HCT116 (cell line): Measurements from ENCODE around the gene UPF1. TPM values are rescaled to one million over a fixed set of nuclear protein-coding genes. Genes with fewer than 3 reads are reported as not detected.

Experiments used
- ATAC-seq: fragments of 200-7000 bp; cut with Tn5 transposase; 2 replicates; pipeline ENCODE4 v1.9.1; 2020; ENCODE audit warnings: mild to moderate bottlenecking, moderate library complexity
- BruUV-seq: library from RNA; stranded (reverse); fragments of 400-500 nt; replicated peaks from 2 replicates; lab custom pipeline; 2021; lab: Mats Ljungman, UMichigan
- CTCF ChIA-PET: fragments of 300-600 bp; sonication (Branson Sonifier 250); formaldehyde crosslinking; loops from one replicate; lab custom pipeline; 2021; ENCODE audit warnings: antibody characterized with exemption; lab: Charles Lee
- POLR2A ChIA-PET: fragments of 300-600, 350-600 bp; sonication (Branson Sonifier 250); formaldehyde crosslinking; loops from one replicate; lab custom pipeline; 2021; ENCODE audit warnings: antibody characterized with exemption; lab: Charles Lee
- RAD21 ChIA-PET, 2 experiments: fragments of 300-600 bp; sonication (Branson Sonifier 250); formaldehyde crosslinking; loops; one replicate each; lab custom pipeline; 2023; ENCODE audit warnings: low total read pairs in 2 of 2; ENCODE audit not compliant: uncharacterized antibody in 2 of 2, unreplicated experiment in 2 of 2, low non-redundant PET in 1 of 2; lab: Charles Lee
- DNase-seq: peaks from one replicate; pipeline ENCODE4 v3.0.0-alpha.2; 2010; ENCODE audit warnings: low read depth, low spot score
- H2AFZ ChIP-seq: fragments of 200-600 bp; shearing (Covaris generic), sonication (generic); 2 replicates; pipeline ENCODE4 v1.6.1; 2017; ENCODE audit warnings: low read depth, mixed run types, mixed read lengths, antibody characterized with exemption, low read length; ENCODE audit not compliant: poor library complexity, severe bottlenecking
- H3K27ac ChIP-seq: 2 replicates; pipeline ENCODE4 v1.5.1; 2012; ENCODE audit warnings: low read depth, low read length
- H3K27me3 ChIP-seq: fragments of 200-600 bp; sonication (generic); 2 replicates; pipeline ENCODE4 v1.6.1; 2016; ENCODE audit warnings: mixed run types, low read length, mixed read lengths; ENCODE audit not compliant: insufficient read depth
- H3K36me3 ChIP-seq, 2 experiments: fragments of 200-500 bp in 1 of 2; fragments of 200-600 bp in 1 of 2; sonication (Bioruptor generic) in 1 of 2; sonication (generic) in 1 of 2; 2 replicates each; pipeline versions ENCODE4 v1.5.1 to v1.6.1; 2014 to 2016; ENCODE audit warnings: low read length in 2 of 2, inconsistent platforms in 1 of 2, mixed read lengths in 1 of 2, mixed run types in 1 of 2; ENCODE audit not compliant: insufficient read depth in 2 of 2, control insufficient read depth in 1 of 2
- H3K4me1 ChIP-seq, 2 experiments: fragments of 200-600 bp in 1 of 2; sonication (generic) in 1 of 2; 2 replicates each; pipeline versions ENCODE4 v1.5.1 to v1.6.1; 2012 to 2017; ENCODE audit warnings: low read length in 2 of 2, inconsistent platforms in 1 of 2, mild to moderate bottlenecking in 1 of 2, mixed read lengths in 1 of 2, mixed run types in 1 of 2, moderate library complexity in 1 of 2; ENCODE audit not compliant: insufficient read depth in 2 of 2, control insufficient read depth in 1 of 2
- H3K4me2 ChIP-seq: fragments of 200-600 bp; sonication (generic); 2 replicates; pipeline ENCODE4 v1.6.1; 2017; ENCODE audit warnings: mixed run types, low read length, mixed read lengths
- H3K4me3 ChIP-seq, 2 experiments: fragments of 200-600 bp in 1 of 2; sonication (generic) in 1 of 2; replicated peaks in 1 of 2; 2 replicates each; pipeline ENCODE4 v1.5.1; 2011 to 2016; ENCODE audit warnings: low read length in 2 of 2, control low read depth in 1 of 2, low read depth in 1 of 2, mild to moderate bottlenecking in 1 of 2, mixed read lengths in 1 of 2, mixed run types in 1 of 2
- H3K79me2 ChIP-seq: fragments of 200-600 bp; sonication (generic); 2 replicates; pipeline ENCODE4 v1.6.1; 2017; ENCODE audit warnings: mild to moderate bottlenecking, mixed run types, low read length, moderate library complexity, mixed read lengths; ENCODE audit not compliant: insufficient read depth
- H3K9ac ChIP-seq: fragments of 200-600 bp; sonication (generic); 2 replicates; pipeline ENCODE4 v1.6.1; 2016; ENCODE audit warnings: low read length, mixed read lengths
- H3K9me2 ChIP-seq: fragments of 200-600 bp; sonication (generic), shearing (Covaris generic); 2 replicates; pipeline ENCODE4 v1.6.1; 2017; ENCODE audit warnings: mixed run types, mild to moderate bottlenecking, moderate library complexity; ENCODE audit not compliant: insufficient read depth
- H3K9me3 ChIP-seq, 2 experiments: fragments of 200-500 bp in 1 of 2; fragments of 200-600 bp in 1 of 2; sonication (Bioruptor generic) in 1 of 2; sonication (generic) in 1 of 2; 2 replicates each; pipeline ENCODE4 v1.6.1; 2014 to 2017; ENCODE audit warnings: low read length in 2 of 2, mixed read lengths in 2 of 2, inconsistent platforms in 1 of 2, low read depth in 1 of 2, mild to moderate bottlenecking in 1 of 2, mixed run types in 1 of 2, moderate library complexity in 1 of 2; ENCODE audit not compliant: control insufficient read depth in 1 of 2, insufficient read depth in 1 of 2
- H4K20me1 ChIP-seq: fragments of 200-600 bp; sonication (generic), shearing (Covaris generic); 2 replicates; pipeline ENCODE4 v1.6.1; 2017; ENCODE audit warnings: mixed run types, mild to moderate bottlenecking, moderate library complexity; ENCODE audit not compliant: insufficient read depth
- CBX3 ChIP-seq: IDR thresholded peaks from 2 replicates; pipeline ENCODE4 v1.6.1; 2012; ENCODE audit warnings: low read depth
- CEBPB ChIP-seq: IDR thresholded peaks from 2 replicates; pipeline ENCODE4 v1.6.1; 2012; ENCODE audit warnings: low read depth
- EGR1 ChIP-seq: IDR thresholded peaks from 2 replicates; pipeline ENCODE4 v1.6.1; 2012; ENCODE audit warnings: low read depth
- EZH2 ChIP-seq: fragments of 200-600 bp; sonication (generic); IDR thresholded peaks from 2 replicates; pipeline ENCODE4 v1.6.1; 2017; ENCODE audit warnings: antibody characterized with exemption, mixed run types
- EZH2phosphoT487 ChIP-seq: fragments of 200-600 bp; IDR thresholded peaks from 2 replicates; pipeline ENCODE4 v1.6.1; 2018; ENCODE audit warnings: antibody characterized with exemption, borderline replicate concordance
- FOSL1 ChIP-seq: IDR thresholded peaks from 2 replicates; pipeline ENCODE4 v1.6.1; 2012; ENCODE audit warnings: low read depth
- JUND ChIP-seq: IDR thresholded peaks from 2 replicates; pipeline ENCODE4 v1.6.1; 2012
- RAD21 ChIP-seq: IDR thresholded peaks from 2 replicates; pipeline ENCODE4 v1.6.1; 2012; ENCODE audit warnings: low read depth, mild to moderate bottlenecking
- SP1 ChIP-seq: IDR thresholded peaks from 2 replicates; pipeline ENCODE4 v1.6.1; 2012; ENCODE audit warnings: low read depth
- YY1 ChIP-seq: IDR thresholded peaks from 2 replicates; pipeline ENCODE4 v1.6.1; 2011; ENCODE audit warnings: low read length, low read depth, moderate library complexity, mild to moderate bottlenecking; ENCODE audit not compliant: insufficient replicate concordance; ENCODE audit errors: extremely low read depth
- ZFX ChIP-seq: fragments of 450-650 bp; IDR thresholded peaks from 2 replicates; pipeline ENCODE4 v1.6.1; 2017
- ZNF274 ChIP-seq: fragments of 200-500 bp; sonication (Bioruptor generic); IDR thresholded peaks from 2 replicates; pipeline ENCODE4 v1.6.1; 2014; ENCODE audit warnings: mild to moderate bottlenecking, low read depth, low read length, inconsistent platforms
- intact Hi-C: fragments of 100-400 bp; cut with micrococcal nuclease; formaldehyde crosslinking; loops from 2 replicates; pipeline ENCODE4 v1.10.0; 2022
- total RNA-seq: library from RNA; stranded (reverse); gene quantifications from one replicate; pipeline ENCODE4 v1.2.1, GENCODE V29; 2021; ENCODE audit not compliant: unreplicated experiment
- TF ChIP-seq, protein P1 (sequence below): IDR thresholded peaks from 2 replicates; pipeline ENCODE4 v1.6.1; 2012; ENCODE audit warnings: low read depth

UPF1 gene
- total RNA-seq, 1 experiment from 2014 or later = 78.5 TPM

DNA sequence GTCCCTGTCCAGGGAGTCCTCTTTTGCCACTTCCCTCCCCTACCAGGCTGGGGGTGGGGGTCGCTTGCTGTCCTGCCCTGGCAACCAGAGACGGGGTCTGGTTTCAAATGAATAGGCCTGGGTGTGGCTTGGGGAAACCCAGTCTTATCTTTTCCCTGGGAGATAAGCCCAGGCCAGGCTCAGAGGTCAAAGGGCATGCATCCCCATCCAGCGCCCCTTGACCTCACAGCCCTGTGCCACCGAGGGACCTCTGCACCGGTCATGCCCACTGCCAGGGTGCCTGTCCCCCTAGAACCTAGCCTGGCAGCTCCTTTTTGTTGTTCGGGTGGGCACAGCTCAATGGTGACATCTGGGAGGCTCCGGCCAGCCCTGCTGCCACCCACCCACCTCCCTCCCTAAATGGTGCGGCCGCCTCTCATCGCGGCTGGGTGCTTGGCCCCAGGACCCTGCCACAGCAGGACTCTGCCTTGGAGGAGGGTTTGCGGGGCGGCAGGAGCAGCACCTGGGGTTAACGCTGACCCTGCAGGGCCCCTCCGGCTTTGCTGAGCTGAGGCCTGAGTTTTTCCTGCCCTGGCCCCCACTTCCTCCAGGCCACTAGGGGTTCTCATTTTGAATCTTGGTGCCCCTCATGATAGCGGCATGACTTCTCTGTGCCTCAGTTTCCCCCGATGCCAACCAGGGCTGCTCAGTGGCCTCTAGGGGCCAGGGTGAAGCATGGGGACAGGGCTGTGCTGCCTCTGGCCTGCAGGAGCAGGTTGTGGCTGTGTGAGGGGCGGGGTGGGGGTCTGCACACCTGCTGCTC is 67.0 kb downstream of the UPF1 start:
- ChIA-PET RAD21 (no interaction called here), POLR2A (no interaction called here), CTCF (no interaction called here)
- H3K4me2 ChIP-seq = no peak overlapping the region
- H3K27me3 ChIP-seq = no peaks in the 10 kb centered on the region
- no peak overlapping the region for H3K27ac ChIP-seq
- intact Hi-C loops = no loop called here
- BruUV-seq = no TSS peak
- H3K4me1 ChIP-seq = peaks cover 0 to 4% of the 10 kb centered on the region in 2 experiments; a peak in 2 of 4 replicates
- no peak overlapping the region for H2AFZ ChIP-seq
- no peaks in the 10 kb centered on the region for H4K20me1 ChIP-seq
- H3K4me3 ChIP-seq = no peak overlapping the region
- ATAC-seq = no peak
- H3K79me2 ChIP-seq = no peaks in the 10 kb centered on the region
- no peaks in the 10 kb centered on the region for H3K9me2 ChIP-seq
- H3K9me3 ChIP-seq = no peaks in the 10 kb centered on the region
- H3K9ac ChIP-seq = no peak overlapping the region
- H3K36me3 ChIP-seq = peaks cover 0 to 9% of the 10 kb centered on the region in 2 experiments; a peak in 3 of 4 replicates
- TF ChIP-seq CEBPB = no peak
- no peak for TF ChIP-seq EGR1
- no peak for TF ChIP-seq ZFX
- TF ChIP-seq FOSL1 = no peak
- no peak for TF ChIP-seq ZNF274
- no peak for TF ChIP-seq CBX3
- TF ChIP-seq EZH2 = no peak
- no peak for TF ChIP-seq JUND
- TF ChIP-seq RAD21 = no peak
- no peak for TF ChIP-seq EZH2phosphoT487
- TF ChIP-seq, protein P1, sequence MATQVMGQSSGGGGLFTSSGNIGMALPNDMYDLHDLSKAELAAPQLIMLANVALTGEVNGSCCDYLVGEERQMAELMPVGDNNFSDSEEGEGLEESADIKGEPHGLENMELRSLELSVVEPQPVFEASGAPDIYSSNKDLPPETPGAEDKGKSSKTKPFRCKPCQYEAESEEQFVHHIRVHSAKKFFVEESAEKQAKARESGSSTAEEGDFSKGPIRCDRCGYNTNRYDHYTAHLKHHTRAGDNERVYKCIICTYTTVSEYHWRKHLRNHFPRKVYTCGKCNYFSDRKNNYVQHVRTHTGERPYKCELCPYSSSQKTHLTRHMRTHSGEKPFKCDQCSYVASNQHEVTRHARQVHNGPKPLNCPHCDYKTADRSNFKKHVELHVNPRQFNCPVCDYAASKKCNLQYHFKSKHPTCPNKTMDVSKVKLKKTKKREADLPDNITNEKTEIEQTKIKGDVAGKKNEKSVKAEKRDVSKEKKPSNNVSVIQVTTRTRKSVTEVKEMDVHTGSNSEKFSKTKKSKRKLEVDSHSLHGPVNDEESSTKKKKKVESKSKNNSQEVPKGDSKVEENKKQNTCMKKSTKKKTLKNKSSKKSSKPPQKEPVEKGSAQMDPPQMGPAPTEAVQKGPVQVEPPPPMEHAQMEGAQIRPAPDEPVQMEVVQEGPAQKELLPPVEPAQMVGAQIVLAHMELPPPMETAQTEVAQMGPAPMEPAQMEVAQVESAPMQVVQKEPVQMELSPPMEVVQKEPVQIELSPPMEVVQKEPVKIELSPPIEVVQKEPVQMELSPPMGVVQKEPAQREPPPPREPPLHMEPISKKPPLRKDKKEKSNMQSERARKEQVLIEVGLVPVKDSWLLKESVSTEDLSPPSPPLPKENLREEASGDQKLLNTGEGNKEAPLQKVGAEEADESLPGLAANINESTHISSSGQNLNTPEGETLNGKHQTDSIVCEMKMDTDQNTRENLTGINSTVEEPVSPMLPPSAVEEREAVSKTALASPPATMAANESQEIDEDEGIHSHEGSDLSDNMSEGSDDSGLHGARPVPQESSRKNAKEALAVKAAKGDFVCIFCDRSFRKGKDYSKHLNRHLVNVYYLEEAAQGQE = no peak
- no peak for TF ChIP-seq SP1
- TF ChIP-seq YY1 = no peak
- DNase-seq = no peak
